ENCODE results near the gene PHLDB2.
A peak's percentile ranks its signal among the peaks of the same experiment; 100 is the strongest.

The PHLDB2 gene

GRCh38 chr3:111967068-111967467 is 108.0 kb downstream of the PHLDB2 start:
- Histone ChIP-seq H3K9ac (ENCODE audit: insufficient read length, low read depth) (no peak overlapping the region), H3K27me3 (ENCODE audit: insufficient read depth, insufficient read length) (no peaks in the 10 kb centered on the region), H3K4me1 (ENCODE audit: insufficient read depth, insufficient read length) (no peaks in the 10 kb centered on the region), H3K36me3 (ENCODE audit: insufficient read depth, insufficient read length, low read length) (peaks cover 38% of the 10 kb centered on the region), H3K9me3 (ENCODE audit: insufficient read depth, low read length) (no peaks in the 10 kb centered on the region), H3K4me3 (ENCODE audit: insufficient read length, low read depth) (no peak overlapping the region)
- TF ChIP-seq ZNF274 (IDR thresholded peaks at IDR 0.05; ENCODE audit: low read depth, low read length) (no peak), YY1 (IDR thresholded peaks at IDR 0.05; ENCODE audit: insufficient read depth, insufficient read length) (no peak), SUZ12 (IDR thresholded peaks at IDR 0.05; ENCODE audit: extremely low read depth, insufficient read depth, insufficient read length) (no peak)
- no peak for DNase-seq (ENCODE audit: low read depth, low spot score)

- DNase-seq (ENCODE audit: low read depth, low spot score), result peak; percentile 68
- peaks cover 33% of the 10 kb centered on the region for H3K36me3 ChIP-seq (ENCODE audit: insufficient read depth, insufficient read length, low read length)
- no peaks in the 10 kb centered on the region for H3K4me1 ChIP-seq (ENCODE audit: insufficient read depth, insufficient read length)
- H3K27me3 ChIP-seq (ENCODE audit: insufficient read depth, insufficient read length), result no peaks in the 10 kb centered on the region
- no peak overlapping the region for H3K4me3 ChIP-seq (ENCODE audit: insufficient read length, low read depth)
- no peak for TF ChIP-seq ZNF274 (IDR thresholded peaks at IDR 0.05; ENCODE audit: low read depth, low read length)
- TF ChIP-seq SUZ12 (IDR thresholded peaks at IDR 0.05; ENCODE audit: extremely low read depth, insufficient read depth, insufficient read length), result no peak
- no peak overlapping the region for H3K9ac ChIP-seq (ENCODE audit: insufficient read length, low read depth)
- H3K9me3 ChIP-seq (ENCODE audit: insufficient read depth, low read length), result no peaks in the 10 kb centered on the region
These were observed 108.7 kb downstream of the PHLDB2 start for GRCh38 chr3:111967651-111968274.

GRCh38 chr3:111968319-111969054 is 109.4 kb downstream of the PHLDB2 start:
- no peak overlapping the region for H3K4me3 ChIP-seq (ENCODE audit: insufficient read length, low read depth)
- peaks cover 33% of the 10 kb centered on the region for H3K36me3 ChIP-seq (ENCODE audit: insufficient read depth, insufficient read length, low read length)
- H3K9ac ChIP-seq (ENCODE audit: insufficient read length, low read depth), result no peak overlapping the region
- no peak for TF ChIP-seq YY1 (IDR thresholded peaks at IDR 0.05; ENCODE audit: insufficient read depth, insufficient read length)
- TF ChIP-seq ZNF274 (IDR thresholded peaks at IDR 0.05; ENCODE audit: low read depth, low read length), result no peak
- TF ChIP-seq SUZ12 (IDR thresholded peaks at IDR 0.05; ENCODE audit: extremely low read depth, insufficient read depth, insufficient read length), result no peak
- no peaks in the 10 kb centered on the region for H3K27me3 ChIP-seq (ENCODE audit: insufficient read depth, insufficient read length)
- H3K9me3 ChIP-seq (ENCODE audit: insufficient read depth, low read length), result no peaks in the 10 kb centered on the region
- no peaks in the 10 kb centered on the region for H3K4me1 ChIP-seq (ENCODE audit: insufficient read depth, insufficient read length)
- DNase-seq (ENCODE audit: low read depth, low spot score), result no peak

- H3K36me3 ChIP-seq (ENCODE audit: insufficient read depth, insufficient read length, low read length), result peaks cover 41% of the 10 kb centered on the region
- H3K4me3 ChIP-seq (ENCODE audit: insufficient read length, low read depth), result no peak overlapping the region
- TF ChIP-seq YY1 (IDR thresholded peaks at IDR 0.05; ENCODE audit: insufficient read depth, insufficient read length), result no peak
- no peak for TF ChIP-seq SUZ12 (IDR thresholded peaks at IDR 0.05; ENCODE audit: extremely low read depth, insufficient read depth, insufficient read length)
- no peak for TF ChIP-seq ZNF274 (IDR thresholded peaks at IDR 0.05; ENCODE audit: low read depth, low read length)
- no peaks in the 10 kb centered on the region for H3K4me1 ChIP-seq (ENCODE audit: insufficient read depth, insufficient read length)
- no peak overlapping the region for H3K9ac ChIP-seq (ENCODE audit: insufficient read length, low read depth)
- no peaks in the 10 kb centered on the region for H3K9me3 ChIP-seq (ENCODE audit: insufficient read depth, low read length)
- H3K27me3 ChIP-seq (ENCODE audit: insufficient read depth, insufficient read length), result no peaks in the 10 kb centered on the region
- DNase-seq (ENCODE audit: low read depth, low spot score), result no peak
These were observed 111.3 kb downstream of the PHLDB2 start for GRCh38 chr3:111970376-111970775.

- TF ChIP-seq SUZ12 (IDR thresholded peaks at IDR 0.05; ENCODE audit: extremely low read depth, insufficient read depth, insufficient read length), result no peak
- H3K27me3 ChIP-seq (ENCODE audit: insufficient read depth, insufficient read length), result no peaks in the 10 kb centered on the region
These were observed 112.6 kb downstream of the PHLDB2 start for GRCh38 chr3:111971533-111972130.

GRCh38 chr3:111972891-111973290 is 113.8 kb downstream of the PHLDB2 start:
- H3K4me1 ChIP-seq (ENCODE audit: insufficient read depth, insufficient read length), result no peaks in the 10 kb centered on the region
- no peaks in the 10 kb centered on the region for H3K9me3 ChIP-seq (ENCODE audit: insufficient read depth, low read length)
- no peak overlapping the region for H3K4me3 ChIP-seq (ENCODE audit: insufficient read length, low read depth)
- H3K27me3 ChIP-seq (ENCODE audit: insufficient read depth, insufficient read length), result no peaks in the 10 kb centered on the region
- H3K36me3 ChIP-seq (ENCODE audit: insufficient read depth, insufficient read length, low read length), result peaks cover 35% of the 10 kb centered on the region
- H3K9ac ChIP-seq (ENCODE audit: insufficient read length, low read depth), result no peak overlapping the region
- no peak for DNase-seq (ENCODE audit: low read depth, low spot score)
- TF ChIP-seq YY1 (IDR thresholded peaks at IDR 0.05; ENCODE audit: insufficient read depth, insufficient read length), result no peak
- TF ChIP-seq ZNF274 (IDR thresholded peaks at IDR 0.05; ENCODE audit: low read depth, low read length), result no peak
- no peak for TF ChIP-seq SUZ12 (IDR thresholded peaks at IDR 0.05; ENCODE audit: extremely low read depth, insufficient read depth, insufficient read length)

More at GRCh38 chr3:111971533-111972130, 112.6 kb downstream of the PHLDB2 start:
- Histone ChIP-seq H3K4me3 (ENCODE audit: insufficient read length, low read depth) (no peak overlapping the region), H3K4me1 (ENCODE audit: insufficient read depth, insufficient read length) (no peaks in the 10 kb centered on the region), H3K9ac (ENCODE audit: insufficient read length, low read depth) (no peak overlapping the region), H3K36me3 (ENCODE audit: insufficient read depth, insufficient read length, low read length) (peaks cover 36% of the 10 kb centered on the region), H3K9me3 (ENCODE audit: insufficient read depth, low read length) (no peaks in the 10 kb centered on the region)
- DNase-seq (ENCODE audit: low read depth, low spot score), result no peak

GRCh38 chr3:111975131-111975530 is 116.1 kb downstream of the PHLDB2 start:
- TF ChIP-seq SUZ12 (IDR thresholded peaks at IDR 0.05; ENCODE audit: extremely low read depth, insufficient read depth, insufficient read length), result no peak
- TF ChIP-seq YY1 (IDR thresholded peaks at IDR 0.05; ENCODE audit: insufficient read depth, insufficient read length), result no peak
- TF ChIP-seq ZNF274 (IDR thresholded peaks at IDR 0.05; ENCODE audit: low read depth, low read length), result no peak
- H3K27me3 ChIP-seq (ENCODE audit: insufficient read depth, insufficient read length), result no peaks in the 10 kb centered on the region
- no peak for DNase-seq (ENCODE audit: low read depth, low spot score)
- peaks cover 24% of the 10 kb centered on the region for H3K36me3 ChIP-seq (ENCODE audit: insufficient read depth, insufficient read length, low read length)
- H3K4me1 ChIP-seq (ENCODE audit: insufficient read depth, insufficient read length), result no peaks in the 10 kb centered on the region
- no peak overlapping the region for H3K4me3 ChIP-seq (ENCODE audit: insufficient read length, low read depth)
- H3K9ac ChIP-seq (ENCODE audit: insufficient read length, low read depth), result no peak overlapping the region
- H3K9me3 ChIP-seq (ENCODE audit: insufficient read depth, low read length), result no peaks in the 10 kb centered on the region
